ES-I3 (cell line): ENCODE data around the gene DCDC2B.

ENCODE experiments used
- H3K36me3 ChIP-seq: 2 replicates; pipeline ENCODE4 v1.6.1; 2013; ENCODE audit warnings: mild to moderate bottlenecking, low read length, control low read depth, moderate library complexity; ENCODE audit not compliant: insufficient read depth
- H3K4me1 ChIP-seq: 2 replicates; pipeline ENCODE4 v1.6.1; 2013; ENCODE audit warnings: mild to moderate bottlenecking, control low read depth, low read length; ENCODE audit not compliant: insufficient read depth
- H3K9ac ChIP-seq: 2 replicates; pipeline ENCODE4 v1.6.1; 2013; ENCODE audit warnings: low read depth, mild to moderate bottlenecking, low read length, moderate library complexity
- H3K9me3 ChIP-seq: 2 replicates; pipeline ENCODE4 v1.6.1; 2013; ENCODE audit warnings: mild to moderate bottlenecking, low read length, moderate library complexity; ENCODE audit not compliant: control insufficient read depth, insufficient read depth

Gene DCDC2B

DNA sequence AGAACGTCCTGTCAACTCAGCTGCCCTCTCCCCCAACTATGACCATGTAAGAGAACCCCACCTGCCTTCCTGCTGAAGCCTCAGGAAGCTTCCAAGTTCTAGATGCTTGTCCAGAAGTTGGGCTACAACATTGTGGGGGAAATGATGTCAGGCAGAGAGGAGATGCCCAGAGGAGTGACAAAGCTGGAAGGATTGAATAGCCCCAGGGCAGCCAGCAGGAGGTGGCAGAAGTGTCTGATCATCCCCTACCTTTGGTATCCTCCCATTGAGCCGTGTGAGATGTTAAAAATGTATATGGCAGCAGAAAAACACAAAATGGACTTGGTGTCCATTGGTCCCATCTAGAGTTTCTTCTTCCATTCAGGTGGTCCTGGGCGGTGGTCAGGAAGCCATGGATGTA, 19.9 kb downstream of the DCDC2B start:
- no peak overlapping the region for H3K9ac ChIP-seq
- no peaks in the 10 kb centered on the region for H3K9me3 ChIP-seq
- peaks cover 35% of the 10 kb centered on the region for H3K36me3 ChIP-seq
- H3K4me1 ChIP-seq, result no peaks in the 10 kb centered on the region

DNA sequence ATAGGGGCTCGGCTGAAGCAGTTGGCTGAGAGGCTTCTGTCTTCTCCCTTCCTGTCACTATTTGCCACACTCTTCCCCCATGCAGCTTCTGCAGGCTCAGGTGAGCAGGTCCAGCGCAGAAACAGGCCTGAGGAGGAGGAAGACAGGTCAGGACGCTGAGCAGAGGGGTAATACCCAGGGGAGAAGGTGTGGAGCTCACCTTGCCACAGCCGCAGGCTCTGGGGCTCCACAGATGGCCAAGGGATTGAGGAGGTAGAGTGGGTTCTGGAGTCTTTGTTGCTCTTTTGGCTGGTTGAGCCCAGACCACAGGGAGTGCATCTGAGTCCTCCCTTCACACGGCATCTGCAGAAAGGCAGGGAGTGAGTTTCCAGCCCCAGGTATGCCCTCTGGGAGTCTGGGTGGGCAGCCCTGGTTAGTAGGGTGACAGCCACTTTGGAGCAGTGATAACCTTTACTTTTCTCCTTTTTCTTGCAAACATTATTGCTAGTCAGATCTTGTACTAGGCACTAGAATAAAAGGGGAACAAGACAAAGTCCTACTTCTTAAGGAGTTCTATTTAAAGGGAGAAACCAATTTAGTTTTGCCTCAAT, 23.0 kb downstream of the DCDC2B start:
- Histone ChIP-seq H3K4me1 (no peaks in the 10 kb centered on the region), H3K36me3 (peaks cover 26% of the 10 kb centered on the region), H3K9me3 (no peaks in the 10 kb centered on the region), H3K9ac (no peak overlapping the region)

DNA sequence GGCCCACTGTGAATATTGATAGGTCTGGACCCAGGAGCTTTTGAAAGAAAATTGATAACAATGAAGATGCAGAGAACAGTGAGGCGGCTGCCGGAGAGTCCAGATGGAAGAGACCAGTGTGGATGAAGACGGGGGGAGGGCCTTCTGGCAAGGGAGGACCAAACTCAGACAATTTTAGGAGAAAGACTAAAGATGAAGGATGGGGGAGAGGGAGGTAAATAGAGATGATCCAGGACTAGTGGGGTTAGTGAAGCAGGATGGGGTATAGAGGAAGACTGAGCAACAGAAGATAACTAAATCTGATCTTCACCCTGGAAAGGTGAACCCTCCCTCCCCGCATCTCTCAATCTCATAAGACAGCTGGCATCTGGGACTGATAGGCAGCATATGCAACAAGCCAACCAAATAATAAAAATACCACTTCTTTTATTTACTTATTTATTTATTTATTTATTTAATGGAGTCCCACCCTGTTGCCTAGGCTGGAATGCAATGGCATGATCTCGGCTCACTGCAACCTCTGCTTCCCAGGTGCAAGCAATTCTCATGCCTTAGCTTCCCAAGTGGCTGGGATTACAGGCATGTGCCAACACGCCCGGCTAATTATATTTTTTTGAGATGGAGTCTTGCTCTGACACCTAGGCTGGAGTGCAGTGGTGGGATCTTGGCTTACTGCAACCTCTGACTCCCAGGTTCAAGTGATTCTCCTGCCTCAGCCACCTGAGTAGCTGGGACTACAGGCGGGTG, 23.8 kb downstream of the DCDC2B start:
- no peaks in the 10 kb centered on the region for H3K4me1 ChIP-seq
- peaks cover 25% of the 10 kb centered on the region for H3K36me3 ChIP-seq
- H3K9ac ChIP-seq, result no peak overlapping the region
- H3K9me3 ChIP-seq, result no peaks in the 10 kb centered on the region

DNA sequence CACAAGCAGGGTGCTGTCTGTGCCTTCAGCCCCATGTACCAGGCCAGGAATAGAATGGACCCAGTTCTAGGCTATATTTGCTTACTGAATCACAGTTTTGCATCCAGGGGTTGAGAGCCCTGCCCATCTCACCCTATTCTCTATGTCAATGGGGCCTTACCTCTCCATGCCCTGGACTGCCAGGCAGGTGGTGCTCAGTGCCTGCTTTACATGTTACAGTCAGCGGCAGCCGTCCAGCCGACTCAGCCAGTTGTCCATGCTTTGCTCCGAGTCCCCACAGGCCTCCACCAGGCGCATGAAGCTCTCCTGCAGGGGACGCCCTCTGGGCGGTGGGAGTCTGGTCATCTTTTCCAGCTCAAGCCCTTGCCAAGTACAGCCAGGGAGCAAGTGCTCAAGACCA, 25.9 kb downstream of the DCDC2B start:
- Histone ChIP-seq H3K9me3 (no peaks in the 10 kb centered on the region), H3K36me3 (peaks cover 13% of the 10 kb centered on the region; the same call in 1 of the 2 replicates), H3K9ac (no peak overlapping the region), H3K4me1 (no peaks in the 10 kb centered on the region)

DNA sequence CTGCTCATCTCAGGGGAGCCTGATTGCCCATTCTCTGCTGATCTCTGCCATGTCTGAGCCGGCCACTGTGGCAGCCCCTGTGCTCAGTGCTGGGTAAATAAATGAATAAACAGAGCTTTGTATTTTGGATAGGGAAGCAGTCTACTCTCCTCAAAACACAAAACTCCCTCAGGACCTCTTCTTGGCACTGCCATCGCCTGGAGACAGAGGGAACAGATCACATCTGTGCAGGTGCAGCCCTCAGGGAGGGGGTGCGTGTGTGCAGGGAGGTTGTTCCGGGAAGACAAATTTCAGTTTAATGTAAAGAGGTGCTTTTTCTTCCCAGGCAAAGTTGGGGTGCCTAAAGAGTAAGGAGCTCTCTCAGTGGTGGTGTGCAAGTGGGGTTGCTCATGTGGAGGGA, 30.4 kb downstream of the DCDC2B start:
- H3K9me3 ChIP-seq, result no peaks in the 10 kb centered on the region
- peak overlapping the region; percentile 90 for H3K9ac ChIP-seq
- peaks cover 2% of the 10 kb centered on the region; the same call in 1 of the 2 replicates for H3K36me3 ChIP-seq
- H3K4me1 ChIP-seq, result no peaks in the 10 kb centered on the region

DNA sequence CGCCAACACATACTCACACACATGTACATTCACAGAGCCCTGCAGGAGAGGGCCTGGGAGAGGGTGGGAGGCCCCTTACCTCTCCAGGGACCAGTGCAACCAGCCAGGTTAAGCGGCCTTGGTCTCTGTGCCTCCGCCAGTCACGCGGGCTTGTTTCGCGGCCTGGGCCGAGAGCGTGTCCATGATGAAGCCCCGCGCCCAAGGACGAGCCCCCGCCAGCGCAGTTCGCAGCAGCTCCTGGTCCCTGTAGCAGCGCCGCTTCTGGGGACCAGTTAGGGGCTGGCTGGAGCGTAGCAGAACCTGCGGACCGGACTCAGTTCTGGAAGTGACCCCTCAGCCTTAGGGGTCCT, 30.9 kb downstream of the DCDC2B start:
- Histone ChIP-seq H3K36me3 (no peaks in the 10 kb centered on the region), H3K4me1 (no peaks in the 10 kb centered on the region), H3K9me3 (no peaks in the 10 kb centered on the region), H3K9ac (peak overlapping the region; percentile 90)

DNA sequence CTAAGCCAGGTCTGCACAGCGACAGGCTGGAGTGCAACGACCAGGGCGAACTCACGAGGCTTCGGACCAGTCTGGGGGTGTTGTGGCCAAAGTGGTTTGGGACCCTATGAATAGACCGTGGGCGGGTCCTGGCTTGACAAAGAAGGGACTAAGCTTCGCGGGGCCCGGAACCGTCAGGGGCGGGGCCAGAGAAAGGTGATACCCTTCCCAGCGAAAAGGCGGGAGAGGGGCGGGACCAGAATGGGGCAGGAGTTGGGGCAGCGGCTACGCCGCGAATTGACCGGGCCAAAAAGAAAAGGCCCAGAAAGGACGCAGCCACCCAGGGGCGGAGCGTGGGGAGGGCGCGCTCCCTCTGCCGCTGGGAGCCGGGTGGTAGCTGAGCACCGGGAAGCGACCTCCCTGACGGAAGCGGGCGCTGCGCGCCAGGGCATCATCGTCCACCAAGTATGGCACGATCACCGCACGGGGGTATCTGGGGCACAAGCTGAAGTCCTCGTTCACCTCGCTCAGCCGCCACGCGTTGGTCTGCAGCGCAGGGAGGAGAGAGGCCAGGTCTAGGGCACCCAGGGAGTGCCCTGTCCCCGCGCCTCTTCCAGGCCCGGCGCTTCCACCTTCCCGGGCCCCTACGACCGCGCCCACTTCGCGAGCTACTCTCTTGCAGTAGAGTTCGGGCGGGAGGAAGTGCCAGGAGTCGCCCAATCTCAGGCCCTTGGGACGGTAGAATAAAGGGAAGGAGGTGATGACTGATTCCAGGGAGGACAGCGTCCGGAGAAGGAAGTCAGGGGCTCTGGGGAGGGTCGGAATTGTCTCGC, 31.5 kb downstream of the DCDC2B start:
- H3K9ac ChIP-seq, result peak overlapping the region; percentile 90
- H3K36me3 ChIP-seq, result no peaks in the 10 kb centered on the region
- H3K4me1 ChIP-seq, result no peaks in the 10 kb centered on the region
- H3K9me3 ChIP-seq, result no peaks in the 10 kb centered on the region

DNA sequence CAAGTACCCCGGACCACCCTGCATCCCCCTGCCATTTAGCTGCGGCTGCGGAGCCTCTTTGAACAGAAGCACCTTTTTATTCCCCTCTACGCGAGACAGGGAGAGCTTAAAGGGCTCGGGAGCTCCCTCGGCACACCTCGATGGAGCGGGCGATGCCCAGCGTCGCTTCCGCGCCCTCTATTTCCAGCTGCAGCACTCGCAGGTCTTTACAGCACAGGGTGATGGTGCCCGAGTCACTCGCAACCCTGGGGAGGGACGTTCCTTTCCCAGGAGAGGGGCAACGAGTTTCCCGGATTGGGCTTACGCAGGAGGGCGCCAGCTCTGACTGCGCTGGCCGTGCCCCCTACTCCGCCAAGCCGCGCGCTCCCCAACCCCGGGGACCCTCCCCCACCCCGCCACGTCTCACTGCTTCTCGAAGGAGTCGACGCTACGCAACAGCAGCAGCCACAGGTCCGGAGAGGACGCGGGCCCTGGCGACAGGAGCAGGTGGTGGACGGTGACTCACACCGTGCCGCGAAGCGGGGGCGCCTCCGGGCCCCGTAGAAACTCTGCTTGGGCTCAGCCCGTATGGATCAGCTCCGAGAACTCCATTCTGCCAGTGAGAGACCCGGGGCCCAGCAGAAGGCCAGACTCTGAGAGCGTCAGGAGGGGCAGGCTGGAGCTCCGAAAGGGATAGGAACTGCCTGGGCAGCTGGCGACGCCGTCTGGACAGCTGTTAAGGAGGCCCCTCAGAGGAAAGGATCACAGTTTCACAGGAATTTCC, 32.3 kb downstream of the DCDC2B start:
- Histone ChIP-seq H3K9ac (peak overlapping the region; percentile 90), H3K4me1 (no peaks in the 10 kb centered on the region), H3K36me3 (no peaks in the 10 kb centered on the region), H3K9me3 (no peaks in the 10 kb centered on the region)

DNA sequence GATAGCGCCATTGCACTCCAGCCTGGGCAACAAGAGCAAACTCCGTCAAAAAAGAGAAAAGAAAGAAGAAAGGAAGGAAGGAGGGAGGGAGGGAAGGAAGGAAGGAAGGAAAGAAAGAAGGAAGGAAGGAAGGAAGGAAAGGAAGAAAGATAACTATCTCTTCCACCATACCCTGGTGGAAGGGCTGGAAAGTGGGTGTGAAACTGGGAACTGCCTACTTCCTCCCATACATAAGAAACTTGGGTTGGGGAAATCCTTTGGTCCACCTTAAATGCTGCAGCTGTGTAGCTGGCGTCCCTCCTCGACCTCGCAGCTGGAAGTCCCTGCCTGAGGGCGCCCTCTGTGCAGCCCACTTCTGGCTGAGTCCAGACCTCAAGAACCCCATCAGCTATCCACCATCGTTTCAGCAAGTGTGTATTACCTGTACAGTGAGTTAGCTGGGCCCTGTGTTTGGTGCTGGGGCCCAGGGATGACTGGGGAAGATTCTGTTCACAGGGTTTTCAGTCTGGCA, 33.5 kb downstream of the DCDC2B start:
- no peaks in the 10 kb centered on the region for H3K36me3 ChIP-seq
- no peak overlapping the region for H3K9ac ChIP-seq
- no peaks in the 10 kb centered on the region for H3K4me1 ChIP-seq

DNA sequence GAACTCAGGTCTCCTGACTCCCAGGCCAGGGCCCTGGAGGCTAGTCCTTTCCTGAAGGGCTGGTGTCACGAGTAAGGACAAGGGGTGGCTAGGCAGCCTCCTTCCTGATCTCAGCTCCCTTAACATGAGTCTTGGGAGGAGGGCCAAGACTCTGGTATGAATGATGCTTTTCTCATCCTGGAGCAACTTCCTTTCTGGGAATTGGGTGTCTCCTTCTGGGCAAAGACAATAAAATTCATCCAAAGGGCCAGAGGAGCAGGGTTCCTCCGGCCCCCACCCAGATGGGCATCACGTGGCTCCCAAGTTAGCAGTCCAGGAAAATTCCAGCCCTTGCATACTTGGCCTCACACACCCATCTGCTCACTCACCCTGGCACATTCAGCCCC, 38.0 kb downstream of the DCDC2B start, which contains the start of gene FAM167B:
FAM167B (plus strand) TSS at position 335 of the 386 bp plus-strand sequence. CDS start 200 bp downstream, outside the sequence.
- Histone ChIP-seq H3K9ac (no peak within 1 kb of the TSS), H3K36me3 (no peaks in the 10 kb centered on the region), H3K9me3 (no peaks in the 10 kb centered on the region), H3K4me1 (peaks cover 24% of the 10 kb centered on the region)

More for the DNA sequence above, 33.5 kb downstream of the DCDC2B start:
- H3K9me3 ChIP-seq, result no peaks in the 10 kb centered on the region

DNA sequence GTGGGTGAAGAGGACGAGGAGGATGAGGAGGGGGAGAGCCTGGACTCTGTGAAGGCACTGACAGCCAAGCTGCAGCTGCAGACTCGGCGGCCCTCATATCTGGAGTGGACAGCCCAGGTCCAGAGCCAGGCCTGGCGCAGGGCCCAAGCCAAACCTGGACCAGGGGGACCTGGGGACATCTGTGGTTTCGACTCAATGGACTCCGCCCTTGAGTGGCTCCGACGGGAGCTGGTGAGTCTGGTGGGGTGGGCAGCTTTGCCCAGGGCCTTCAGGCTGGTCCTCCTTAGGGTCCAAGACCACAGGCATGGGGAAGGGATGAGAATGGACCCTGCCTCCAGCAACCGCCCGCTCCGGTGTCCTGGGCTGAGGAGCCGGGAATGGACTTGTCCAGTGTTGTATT, 38.6 kb downstream of the DCDC2B start:
- no peak overlapping the region for H3K9ac ChIP-seq

DNA sequence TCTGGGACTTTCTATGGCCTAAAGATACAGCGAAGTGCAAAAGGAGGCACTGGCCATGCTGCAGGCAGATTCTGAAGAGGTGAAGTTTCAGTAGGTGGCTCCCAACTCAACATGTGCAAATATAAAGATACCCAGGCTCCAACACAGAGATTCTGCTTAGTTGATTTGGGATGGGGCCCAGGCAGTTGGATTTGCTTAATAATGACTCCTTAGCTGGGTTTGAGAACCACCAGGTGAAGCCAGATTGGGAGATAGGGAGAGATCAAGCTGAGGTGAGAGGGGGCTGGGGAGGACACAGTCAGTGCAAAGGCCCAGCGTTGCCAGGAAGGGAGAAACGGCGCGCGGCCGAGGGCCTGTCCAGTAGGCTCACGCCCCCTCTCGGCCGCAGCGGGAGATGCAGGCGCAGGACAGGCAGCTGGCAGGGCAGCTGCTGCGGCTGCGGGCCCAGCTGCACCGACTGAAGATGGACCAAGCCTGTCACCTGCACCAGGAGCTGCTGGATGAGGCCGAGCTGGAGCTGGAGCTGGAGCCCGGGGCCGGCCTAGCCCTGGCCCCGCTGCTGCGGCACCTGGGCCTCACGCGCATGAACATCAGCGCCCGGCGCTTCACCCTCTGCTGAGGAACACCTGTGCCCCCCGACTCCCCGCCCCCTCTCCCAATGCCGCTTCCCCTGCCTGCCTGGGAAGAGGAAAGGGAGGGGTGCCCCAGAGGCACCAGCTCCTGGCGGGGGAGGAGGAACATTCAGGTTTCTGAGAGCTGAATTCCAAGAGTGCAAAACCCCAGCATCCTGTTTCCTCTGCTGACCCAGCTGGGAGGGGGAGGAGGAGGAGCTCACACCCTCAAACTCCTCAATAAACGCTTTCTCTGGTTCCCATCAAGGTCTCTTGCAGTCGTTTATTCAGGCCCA, 39.3 kb downstream of the DCDC2B start:
- Histone ChIP-seq H3K9me3 (no peaks in the 10 kb centered on the region), H3K4me1 (peaks cover 24% of the 10 kb centered on the region), H3K36me3 (no peaks in the 10 kb centered on the region), H3K9ac (peak overlapping the region; percentile 33; the same call in 1 of the 2 replicates)

More for the DNA sequence above, 38.6 kb downstream of the DCDC2B start:
- Histone ChIP-seq H3K9me3 (no peaks in the 10 kb centered on the region), H3K4me1 (peaks cover 24% of the 10 kb centered on the region), H3K36me3 (no peaks in the 10 kb centered on the region)

DNA sequence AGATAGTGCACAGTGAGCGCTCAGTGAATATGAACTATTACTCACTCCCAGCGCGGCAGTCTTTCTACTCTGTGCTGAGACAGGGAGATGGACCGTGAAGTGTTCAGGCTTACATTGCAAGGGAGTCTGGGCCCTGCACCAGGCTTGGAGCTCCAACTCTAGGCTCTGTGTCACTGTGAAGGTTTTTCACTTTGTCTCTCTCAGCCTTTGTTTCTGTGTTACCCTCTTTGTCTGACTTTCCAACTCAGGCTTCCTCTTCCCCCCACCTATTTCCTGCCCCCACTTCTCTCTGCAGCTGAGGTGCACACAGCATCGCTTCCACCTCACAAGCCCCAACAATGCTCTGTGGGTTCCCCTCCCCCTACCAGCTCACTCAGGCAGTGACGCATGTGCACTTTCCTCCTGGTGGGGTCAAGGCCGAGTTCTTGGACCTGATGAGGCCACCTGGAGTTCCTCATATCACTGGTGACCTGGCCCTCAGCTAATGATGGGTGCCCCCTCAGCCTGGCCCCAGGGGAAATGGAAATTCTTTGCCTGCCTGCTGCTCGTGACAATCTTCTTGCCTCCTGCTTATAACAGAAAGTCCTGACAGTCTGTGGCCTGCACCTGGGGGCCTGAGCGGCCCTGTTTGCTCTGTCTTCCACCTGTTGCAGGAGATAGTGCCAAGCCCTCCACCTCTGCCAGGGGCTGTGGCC, 41.1 kb downstream of the DCDC2B start:
- Histone ChIP-seq H3K36me3 (no peaks in the 10 kb centered on the region), H3K9ac (no peak overlapping the region), H3K9me3 (no peaks in the 10 kb centered on the region), H3K4me1 (peaks cover 24% of the 10 kb centered on the region)
